Stimulated activated CD4-positive, alpha-beta T cell treated with anti-CD3 and anti-CD28 coated beads, Interleukin-4, amount 100 ng/mL, for 24 hours (primary cell): ENCODE measurements around the gene MIOX.

Experiments
- DNase-seq: peaks from one replicate; pipeline ENCODE4 v3.0.0-alpha.2; 2020

MIOX gene

GRCh38 chr22:50474710-50475651, 11.7 kb upstream of the MIOX start, which contains the start of gene SBF1:
TSS of gene SBF1 (minus strand) at chr22:50475035. CDS start at chr22:50474840, 195 bp downstream.
- peak; percentile 90 for DNase-seq

- DNase-seq: no peak
Observed at GRCh38 chr22:50475652-50476002, 11.0 kb upstream of the MIOX start.

- no peak for DNase-seq
Observed at GRCh38 chr22:50476868-50477267, 9.8 kb upstream of the MIOX start.

GRCh38 chr22:50477923-50478322, 8.7 kb upstream of the MIOX start:
- DNase-seq: no peak

- DNase-seq: no peak
Observed at GRCh38 chr22:50479721-50480120, 6.9 kb upstream of the MIOX start.

- DNase-seq: no peak
Observed at GRCh38 chr22:50481045-50481439, 5.6 kb upstream of the MIOX start.

- DNase-seq: peak; percentile 66
Observed at GRCh38 chr22:50481440-50482106, 5.1 kb upstream of the MIOX start, which contains the start of gene ADM2. TSS of gene ADM2 (plus strand) at chr22:50481543. CDS start at chr22:50481848, 305 bp downstream.

- no peak for DNase-seq
Observed at GRCh38 chr22:50482107-50483074, 4.3 kb upstream of the MIOX start.

GRCh38 chr22:50483106-50483505, 3.6 kb upstream of the MIOX start:
- no peak for DNase-seq

- no peak for DNase-seq
Observed at GRCh38 chr22:50483556-50483955, 3.1 kb upstream of the MIOX start.

GRCh38 chr22:50483977-50484853, 2.4 kb upstream of the MIOX start:
- no peak for DNase-seq

- no peak for DNase-seq
Observed at GRCh38 chr22:50485221-50486131, 1.2 kb upstream of the MIOX start.

- no peak for DNase-seq
Observed at GRCh38 chr22:50487290-50488005, 789 bp downstream of the MIOX start.

- DNase-seq: no peak
Observed at GRCh38 chr22:50488006-50488677, 1.5 kb downstream of the MIOX start.

- no peak for DNase-seq
Observed at GRCh38 chr22:50488886-50489285, 2.2 kb downstream of the MIOX start.

GRCh38 chr22:50489363-50490243, 2.9 kb downstream of the MIOX start:
- DNase-seq: no peak

GRCh38 chr22:50490531-50491308, 4.1 kb downstream of the MIOX start:
- DNase-seq: no peak
